C4-2B (cell line): ENCODE data around the gene LEMD2.

Experiments
- CTCF ChIP-seq: fragments of 450-650 bp; conservative IDR thresholded peaks from 2 replicates; pipeline ENCODE4 v1.5.1; 2017; ENCODE audit warnings: mild to moderate bottlenecking
- ZFX ChIP-seq: fragments of 450-650 bp; IDR thresholded peaks from 2 replicates; pipeline ENCODE4 v1.6.1; 2017

GRCh38 chr6:33751771-33752645 is 36.9 kb downstream of the LEMD2 start:
- TF ChIP-seq CTCF, result no peak
- TF ChIP-seq ZFX, result no peak
